Loucy (cell line): Measurements from ENCODE around the gene PPP2R1B.

Experiments used
- H2AFZ ChIP-seq: fragments of 200-600 bp; sonication (generic); 2 replicates; pipeline ENCODE4 v1.6.0; 2016; ENCODE audit warnings: antibody characterized with exemption, mild to moderate bottlenecking, low read length, moderate library complexity
- H3F3A ChIP-seq: fragments of 200-600 bp; 2 replicates; pipeline ENCODE4 v1.6.0; 2016; ENCODE audit warnings: antibody characterized with exemption, low read depth, mild to moderate bottlenecking
- H3K27me3 ChIP-seq: fragments of 200-600 bp; sonication (generic); 2 replicates; pipeline ENCODE4 v1.6.1; 2014; ENCODE audit warnings: low read length, mild to moderate bottlenecking; ENCODE audit not compliant: insufficient read depth, poor library complexity, severe bottlenecking
- H3K36me3 ChIP-seq: fragments of 200-600 bp; sonication (generic); 2 replicates; pipeline ENCODE4 v1.6.1; 2016; ENCODE audit warnings: low read length; ENCODE audit not compliant: insufficient read depth
- H3K4me1 ChIP-seq: fragments of 200-600 bp; sonication (generic); 2 replicates; pipeline ENCODE4 v1.5.1; 2014; ENCODE audit warnings: low read length, mild to moderate bottlenecking; ENCODE audit not compliant: insufficient read depth, poor library complexity, severe bottlenecking
- H3K4me2 ChIP-seq: fragments of 200-600 bp; sonication (generic); 2 replicates; pipeline ENCODE4 v1.6.0; 2014; ENCODE audit warnings: antibody characterized with exemption, low read length, low read depth, mild to moderate bottlenecking; ENCODE audit not compliant: poor library complexity, severe bottlenecking
- H3K4me3 ChIP-seq: fragments of 200-600 bp; sonication (generic); 2 replicates; pipeline ENCODE4 v1.5.1; 2014; ENCODE audit warnings: low read length, mild to moderate bottlenecking, mixed read lengths; ENCODE audit not compliant: poor library complexity, severe bottlenecking
- H3K79me2 ChIP-seq: fragments of 200-600 bp; sonication (generic); 2 replicates; pipeline ENCODE4 v1.6.1; 2014; ENCODE audit warnings: low read length; ENCODE audit not compliant: insufficient read depth
- H3K9ac ChIP-seq: fragments of 200-600 bp; sonication (generic); 2 replicates; pipeline ENCODE4 v1.6.0; 2014; ENCODE audit warnings: mild to moderate bottlenecking, low read depth, low read length, moderate library complexity; ENCODE audit not compliant: poor library complexity, severe bottlenecking
- H3K9me2 ChIP-seq: fragments of 200-600 bp; sonication (generic); replicated peaks from 2 replicates; pipeline ENCODE4 v1.6.1; 2016; ENCODE audit warnings: low read depth, low read length, mixed read lengths
- H3K9me3 ChIP-seq: fragments of 200-600 bp; sonication (generic); 2 replicates; pipeline ENCODE4 v1.6.1; 2014; ENCODE audit warnings: mild to moderate bottlenecking, antibody characterized with exemption, low read length, low read depth; ENCODE audit not compliant: insufficient read depth
- H4K20me1 ChIP-seq: fragments of 200-600 bp; sonication (generic); 2 replicates; pipeline ENCODE4 v1.6.0; 2014; ENCODE audit warnings: antibody characterized with exemption, low read length, mild to moderate bottlenecking; ENCODE audit not compliant: insufficient read depth, poor library complexity, severe bottlenecking
- CTCF ChIP-seq: fragments of 200-600 bp; sonication (generic); conservative IDR thresholded peaks from 2 replicates; pipeline ENCODE4 v1.5.1; 2014; ENCODE audit warnings: mild to moderate bottlenecking, antibody characterized with exemption, low read length
- EZH2phosphoT487 ChIP-seq: fragments of 200-600 bp; IDR thresholded peaks from 2 replicates; pipeline ENCODE4 v1.6.1; 2018; ENCODE audit warnings: antibody characterized with exemption, mild to moderate bottlenecking, moderate library complexity, borderline replicate concordance

PPP2R1B gene

GRCh38 chr11:111700162-111700561 is 66.0 kb downstream of the PPP2R1B start:
- no peak overlapping the region for H3K9ac ChIP-seq
- TF ChIP-seq CTCF (no peak), EZH2phosphoT487 (no peak)
- H3K27me3 ChIP-seq, result no peaks in the 10 kb centered on the region
- no peak overlapping the region for H2AFZ ChIP-seq
- no peaks in the 10 kb centered on the region for H3F3A ChIP-seq
- no peaks in the 10 kb centered on the region for H3K9me2 ChIP-seq
- H3K4me2 ChIP-seq, result no peak overlapping the region
- no peaks in the 10 kb centered on the region for H3K79me2 ChIP-seq
- no peaks in the 10 kb centered on the region for H3K9me3 ChIP-seq
- H3K36me3 ChIP-seq, result peaks cover 36% of the 10 kb centered on the region; the same call in 1 of the 2 replicates
- no peak overlapping the region for H3K4me3 ChIP-seq
- peaks cover 10% of the 10 kb centered on the region for H3K4me1 ChIP-seq
- H4K20me1 ChIP-seq, result no peaks in the 10 kb centered on the region

GRCh38 chr11:111699579-111700156 is 66.5 kb downstream of the PPP2R1B start:
- TF ChIP-seq EZH2phosphoT487, result no peak
- TF ChIP-seq CTCF, result no peak
- no peaks in the 10 kb centered on the region for H3K27me3 ChIP-seq
- no peaks in the 10 kb centered on the region for H3K79me2 ChIP-seq
- no peak overlapping the region for H3K9ac ChIP-seq
- H2AFZ ChIP-seq, result no peak overlapping the region
- peaks cover 36% of the 10 kb centered on the region; the same call in 1 of the 2 replicates for H3K36me3 ChIP-seq
- H4K20me1 ChIP-seq, result no peaks in the 10 kb centered on the region
- peaks cover 10% of the 10 kb centered on the region for H3K4me1 ChIP-seq
- no peak overlapping the region for H3K4me3 ChIP-seq
- H3K4me2 ChIP-seq, result no peak overlapping the region
- no peaks in the 10 kb centered on the region for H3K9me2 ChIP-seq
- no peaks in the 10 kb centered on the region for H3K9me3 ChIP-seq
- no peaks in the 10 kb centered on the region for H3F3A ChIP-seq

- H3K9me3 ChIP-seq, result no peaks in the 10 kb centered on the region
- no peaks in the 10 kb centered on the region for H3K9me2 ChIP-seq
- H3K36me3 ChIP-seq, result peaks cover 30% of the 10 kb centered on the region; the same call in 1 of the 2 replicates
- H3K79me2 ChIP-seq, result no peaks in the 10 kb centered on the region
- no peak overlapping the region for H3K9ac ChIP-seq
- H4K20me1 ChIP-seq, result no peaks in the 10 kb centered on the region
- no peaks in the 10 kb centered on the region for H3K27me3 ChIP-seq
- H3K4me2 ChIP-seq, result no peak overlapping the region
- H2AFZ ChIP-seq, result no peak overlapping the region
- H3F3A ChIP-seq, result no peaks in the 10 kb centered on the region
- TF ChIP-seq CTCF, result no peak
- no peak for TF ChIP-seq EZH2phosphoT487
- peaks cover 10% of the 10 kb centered on the region for H3K4me1 ChIP-seq
- no peak overlapping the region for H3K4me3 ChIP-seq
Observed at GRCh38 chr11:111698852-111699559, 67.2 kb downstream of the PPP2R1B start.
